PC-9 (cell line): ENCODE results near the gene C13orf46.

Experiments
- CTCF ChIP-seq: fragments of 200-600 bp; sonication (generic); conservative IDR thresholded peaks from 2 replicates; pipeline ENCODE4 v1.6.1; 2017; ENCODE audit warnings: mixed run types, antibody characterized with exemption, mild to moderate bottlenecking, moderate library complexity
- EZH2 ChIP-seq: fragments of 200-600 bp; sonication (generic); IDR thresholded peaks from 2 replicates; pipeline ENCODE4 v1.8.0; 2017; ENCODE audit warnings: antibody characterized with exemption, low read depth

GRCh38 chr13:113933901-113934300 is 40.0 kb downstream of the C13orf46 start:
- TF ChIP-seq CTCF (no peak), EZH2 (no peak)
